HG02763 (cell line): ENCODE data around the gene CDH11.

Experiments
- ATAC-seq: cut with Tn5 transposase; IDR thresholded peaks from one replicate; pipeline ENCODE4 v1.9.1; 2021; ENCODE audit warnings: mild to moderate bottlenecking, moderate library complexity; ENCODE audit not compliant: unreplicated experiment

CDH11 gene

DNA sequence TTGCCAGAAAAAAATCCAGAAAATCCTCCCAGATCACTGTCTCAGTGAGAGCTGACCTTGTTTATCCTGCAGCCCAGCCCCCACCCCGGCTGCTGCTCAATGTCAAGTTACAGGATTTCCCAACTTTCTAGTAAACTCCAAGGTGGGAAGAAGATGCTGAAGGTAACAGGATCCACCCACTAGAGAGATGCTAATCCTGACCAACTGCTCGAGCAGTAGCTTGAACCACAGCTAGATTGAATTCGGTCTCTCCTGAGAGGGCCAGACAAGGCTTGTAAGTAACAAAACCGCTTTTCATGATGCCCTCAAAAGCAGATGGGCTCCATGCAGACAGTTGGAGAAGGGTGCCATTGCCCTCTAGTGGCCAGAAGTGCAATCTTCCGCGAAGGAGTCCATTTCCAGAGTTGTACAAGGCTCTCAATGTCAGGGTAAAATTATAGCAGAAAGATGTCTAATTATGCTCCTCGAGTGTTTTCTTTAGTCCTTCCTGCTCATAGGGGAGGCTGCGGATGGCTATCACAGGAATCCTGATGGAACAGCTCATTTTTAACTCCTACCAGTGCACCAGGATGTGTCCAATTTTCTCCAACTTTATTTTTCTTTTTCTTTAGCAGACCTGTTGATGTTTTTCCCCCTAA lies 3.9 kb downstream of the CDH11 start:
- ATAC-seq: peak; percentile 79

GRCh38 chr16:65116818-65117430 lies 4.9 kb downstream of the CDH11 start:
- ATAC-seq: no peak

DNA sequence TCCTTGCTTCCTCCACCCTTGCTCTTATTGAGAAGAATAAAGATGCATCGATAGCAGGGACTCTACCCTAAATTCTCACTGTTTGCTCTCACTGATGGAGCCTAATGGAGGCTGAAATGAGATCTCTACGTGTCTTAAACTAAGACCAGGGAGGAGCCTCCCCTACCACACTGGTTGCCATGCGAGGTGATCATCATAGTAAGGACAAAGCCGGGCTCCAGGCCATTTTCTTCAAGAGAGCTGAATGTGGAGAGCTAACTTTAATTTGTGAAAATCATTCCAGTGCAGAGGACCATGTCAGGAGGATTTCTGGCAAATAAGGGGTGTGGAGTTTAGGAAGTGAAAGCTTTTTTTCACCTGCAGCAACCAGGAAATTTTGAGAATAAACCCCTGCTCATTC lies 5.6 kb downstream of the CDH11 start:
- no peak for ATAC-seq

GRCh38 chr16:65114527-65114926 lies 7.3 kb downstream of the CDH11 start:
- ATAC-seq: no peak

DNA sequence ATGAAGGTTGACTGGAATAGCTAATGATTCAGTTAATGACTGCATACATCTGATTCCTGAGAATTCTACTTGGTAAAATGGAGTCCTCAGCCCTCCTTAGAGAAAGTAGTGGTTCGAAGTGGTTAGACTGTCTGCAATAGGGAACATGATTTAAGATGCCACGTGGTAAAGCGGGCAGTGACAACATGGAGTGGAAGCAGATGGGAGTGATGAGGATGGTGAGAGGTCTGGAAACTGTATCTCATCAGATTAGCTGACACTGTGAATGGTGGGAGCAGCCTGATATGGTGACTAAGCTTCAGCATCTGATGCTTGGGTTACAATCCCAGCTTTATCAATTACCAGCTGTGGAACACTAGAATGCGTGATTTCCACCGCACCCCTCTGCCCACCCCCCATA lies 8.4 kb downstream of the CDH11 start:
- no peak for ATAC-seq

- ATAC-seq: no peak
Measured at GRCh38 chr16:65111306-65111705, 10.6 kb downstream of the CDH11 start.

DNA sequence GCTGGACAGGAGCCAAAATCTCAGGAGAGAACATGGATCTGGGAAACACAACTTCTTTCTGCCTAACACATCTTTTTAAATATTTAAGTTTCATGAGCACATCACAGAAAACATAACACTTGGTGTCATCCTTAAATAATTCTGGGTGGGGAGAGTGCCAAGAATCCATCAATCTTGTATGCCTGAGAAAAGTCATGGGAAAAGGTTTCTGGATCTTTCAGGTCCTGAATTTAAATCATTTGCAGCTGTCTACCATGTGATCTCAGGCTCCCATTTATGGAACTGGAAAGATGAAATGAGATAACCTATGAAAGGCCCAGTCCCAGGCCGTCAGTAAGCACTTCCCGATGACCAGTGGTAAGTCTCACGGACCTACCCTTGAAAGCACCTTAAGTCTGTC lies 15.1 kb downstream of the CDH11 start:
- ATAC-seq: no peak

DNA sequence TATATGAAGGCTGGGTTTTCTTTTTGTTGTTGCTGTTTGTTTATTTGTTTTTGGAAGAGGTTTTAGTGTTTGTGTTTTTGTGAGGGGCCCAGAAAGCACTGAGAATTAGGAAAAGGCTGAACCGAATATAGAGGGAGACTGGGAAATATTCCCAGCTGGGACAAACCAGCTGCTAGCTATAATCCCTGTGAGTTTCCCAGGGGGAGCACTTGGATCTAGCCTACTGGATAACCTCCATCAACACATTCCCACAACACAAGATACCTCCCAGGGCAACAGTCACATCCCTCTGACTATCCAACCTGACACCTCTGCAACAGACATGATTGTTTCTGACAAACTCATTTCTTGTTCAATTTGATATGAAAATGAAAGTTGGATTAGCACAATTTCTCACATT lies 16.7 kb downstream of the CDH11 start:
- no peak for ATAC-seq

DNA sequence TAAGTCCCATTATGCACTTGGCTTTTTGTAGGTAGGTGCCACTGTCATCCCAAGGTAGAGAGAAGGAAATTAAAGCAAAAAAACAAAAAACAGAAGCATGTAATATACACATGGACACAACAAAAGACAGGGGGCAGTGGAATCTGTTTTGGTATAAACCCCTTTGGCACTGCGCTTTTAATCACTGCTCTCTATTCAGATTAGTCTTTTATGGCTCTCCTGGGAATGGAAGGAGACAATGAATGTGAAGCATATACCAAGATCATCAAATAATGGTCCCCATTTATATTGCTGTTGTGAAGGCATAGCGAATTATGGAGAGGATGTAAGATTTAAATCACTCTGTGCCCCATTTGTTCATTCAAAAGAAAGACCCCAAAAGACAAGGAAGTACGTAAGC lies 17.4 kb downstream of the CDH11 start:
- no peak for ATAC-seq

DNA sequence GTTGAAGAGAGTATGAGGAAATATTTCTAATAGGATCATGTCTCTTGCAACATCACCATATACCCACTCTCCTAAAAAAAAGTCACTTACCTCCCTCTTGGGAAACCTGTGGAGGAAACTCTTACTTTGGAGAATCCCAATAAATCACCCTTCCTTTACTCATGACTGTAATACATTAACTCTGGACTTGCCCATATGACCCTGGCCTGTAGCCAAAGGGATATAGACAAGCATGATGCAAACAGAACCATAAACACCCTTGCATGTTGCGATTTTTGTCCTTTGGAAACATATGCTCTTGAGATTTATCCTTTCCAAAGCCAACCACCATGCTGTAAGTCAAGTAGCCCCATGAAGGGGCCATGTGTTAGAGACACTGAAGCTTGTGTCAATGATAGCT lies 19.5 kb downstream of the CDH11 start:
- no peak for ATAC-seq

DNA sequence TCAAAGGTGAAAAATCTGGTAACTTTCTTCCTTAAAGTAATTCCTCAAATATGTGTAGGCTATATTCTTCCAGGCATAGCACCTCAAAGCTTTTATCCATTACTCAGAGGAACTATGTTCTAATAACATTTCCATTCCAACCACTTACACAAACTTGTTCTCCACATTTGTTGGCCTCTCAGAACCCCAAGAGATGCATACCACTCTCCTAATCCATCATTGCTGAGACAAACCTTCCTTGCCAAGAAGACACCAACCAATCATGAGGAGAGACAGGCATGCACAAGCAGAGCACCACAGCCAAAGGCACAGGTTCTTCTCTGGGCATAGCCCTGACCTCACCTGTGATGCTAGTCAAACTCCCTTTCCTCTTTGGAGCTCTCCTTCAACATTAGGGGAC lies 20.9 kb downstream of the CDH11 start:
- no peak for ATAC-seq

DNA sequence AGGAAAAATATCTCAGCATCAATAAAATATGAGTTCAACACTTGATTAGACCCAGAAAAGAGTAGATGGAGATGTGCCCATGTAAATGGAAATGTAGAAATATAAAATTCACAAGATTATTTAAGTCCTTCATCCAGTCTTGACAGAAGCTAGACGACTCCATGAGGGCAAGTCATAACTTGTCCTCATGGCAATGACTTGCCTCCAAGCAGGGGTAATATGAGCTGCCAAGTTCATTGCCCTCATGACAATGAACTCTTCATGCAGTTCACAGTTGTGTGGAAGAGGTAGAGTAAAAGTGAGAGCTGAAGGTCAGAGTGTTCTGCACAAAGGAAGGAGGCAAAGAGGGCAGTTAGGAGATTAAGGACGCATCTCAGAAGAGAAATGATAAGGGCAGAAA lies 22.3 kb downstream of the CDH11 start:
- no peak for ATAC-seq

DNA sequence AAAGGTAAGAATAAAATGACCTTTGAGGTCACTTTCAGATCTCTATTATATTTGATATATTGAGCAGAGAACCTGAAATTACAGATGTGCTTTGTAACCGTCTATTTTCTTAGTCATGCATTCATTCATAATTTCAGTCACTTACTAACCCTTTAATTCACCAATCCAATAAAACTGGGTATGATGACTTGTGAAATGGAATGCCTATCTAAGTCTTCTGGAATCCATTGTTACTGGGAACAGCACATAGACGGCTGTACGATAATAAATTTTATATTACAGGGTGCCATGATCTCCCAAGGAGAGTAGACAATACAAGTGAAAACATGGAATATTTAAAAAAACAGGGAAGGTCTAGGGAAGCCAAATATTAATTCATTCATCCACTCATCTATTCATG lies 22.9 kb downstream of the CDH11 start:
- ATAC-seq: no peak

DNA sequence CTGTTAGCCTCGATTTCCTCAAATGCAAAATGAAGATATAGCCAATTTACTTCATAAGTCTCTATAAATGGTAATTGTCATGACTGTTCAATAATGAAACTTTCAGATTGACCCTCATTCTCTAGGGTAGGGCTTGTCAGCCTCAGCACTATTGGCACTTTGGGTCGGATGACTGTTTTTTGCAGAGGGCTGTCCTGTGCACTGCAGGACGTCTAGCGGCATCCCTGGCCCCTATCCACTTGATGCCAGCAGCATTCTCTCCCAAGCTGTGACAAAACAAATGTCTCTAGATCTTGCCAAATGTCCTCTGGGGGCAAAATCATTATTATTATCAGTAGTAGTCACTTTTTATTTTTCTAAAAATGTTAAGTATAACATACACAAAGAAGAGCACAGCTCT lies 24.6 kb downstream of the CDH11 start:
- no peak for ATAC-seq

GRCh38 chr16:65095906-65096305 lies 26.0 kb downstream of the CDH11 start:
- no peak for ATAC-seq

DNA sequence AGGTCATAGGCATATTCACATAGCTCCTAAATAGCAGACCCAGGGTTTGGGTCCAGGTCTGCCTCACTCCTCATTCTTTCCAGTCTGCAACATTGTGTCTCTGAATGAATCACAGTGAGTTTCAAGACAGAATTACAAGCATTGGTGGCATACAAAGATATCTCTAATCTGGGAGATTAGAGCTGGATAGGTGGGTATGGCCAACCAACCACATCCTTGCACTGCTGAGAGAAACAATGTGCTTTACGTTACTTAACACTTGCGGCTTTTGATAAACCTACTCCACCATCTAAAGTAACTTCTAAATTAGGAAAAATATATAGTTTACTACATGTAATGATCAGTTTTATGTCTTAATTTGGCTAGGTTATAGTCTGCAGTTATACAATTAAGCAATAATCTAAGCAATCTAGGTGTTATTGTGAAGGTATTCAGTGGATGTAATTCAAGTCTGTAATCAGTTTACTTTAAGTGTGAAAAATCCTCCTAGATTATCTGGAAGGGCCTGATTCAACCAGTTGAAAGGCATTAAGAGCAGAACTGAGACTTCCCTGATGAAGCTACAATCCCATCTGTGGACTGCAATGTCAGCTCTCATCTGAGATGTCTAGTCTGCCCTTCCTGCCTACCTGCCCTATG lies 26.7 kb downstream of the CDH11 start:
- no peak for ATAC-seq

- no peak for ATAC-seq
Measured at GRCh38 chr16:65094009-65094408, 27.9 kb downstream of the CDH11 start.

GRCh38 chr16:65083164-65083857 lies 38.6 kb downstream of the CDH11 start:
- no peak for ATAC-seq

DNA sequence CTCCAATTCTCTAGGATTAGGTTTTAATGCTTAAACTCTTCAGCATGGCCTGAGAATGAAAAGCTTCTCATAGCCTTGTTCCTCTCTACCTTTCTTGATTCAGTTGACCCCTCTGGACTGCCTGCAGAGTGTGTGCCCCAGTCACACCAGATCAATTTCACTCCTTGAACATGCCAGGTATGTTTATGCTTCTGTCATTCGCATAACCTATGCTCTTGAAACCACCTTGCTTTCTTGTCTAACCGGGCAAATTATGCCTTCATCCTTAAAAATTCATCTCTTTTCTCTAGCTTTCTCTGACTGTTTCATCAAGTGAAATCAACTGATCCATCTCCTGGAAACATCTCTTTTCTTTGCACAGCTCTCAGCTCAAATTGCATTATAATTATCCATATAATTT lies 42.3 kb downstream of the CDH11 start:
- no peak for ATAC-seq

DNA sequence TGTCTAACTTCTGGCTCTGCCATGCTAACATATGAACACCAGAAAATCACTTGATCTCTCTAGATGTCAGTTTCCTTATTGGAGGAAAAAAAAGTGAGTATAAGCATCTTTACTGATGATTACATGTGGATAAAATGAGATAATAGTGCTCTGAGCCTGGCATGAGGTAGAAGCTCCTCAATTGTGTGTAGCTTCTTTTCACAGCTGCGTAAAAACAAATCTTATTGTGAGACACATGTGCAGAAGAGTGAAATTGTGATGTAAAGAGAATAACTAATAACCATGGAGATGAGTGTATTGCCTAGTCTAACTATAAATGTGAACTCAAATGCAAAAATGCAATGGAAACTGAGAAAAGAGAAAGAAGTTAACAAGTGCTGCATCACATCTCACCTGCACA lies 44.7 kb downstream of the CDH11 start:
- no peak for ATAC-seq

GRCh38 chr16:65075877-65076276 lies 46.0 kb downstream of the CDH11 start:
- no peak for ATAC-seq
